Colonic mucosa (tissue), 4 donors: Measurements from ENCODE around the gene LGALS9. TPM values are rescaled to one million over a fixed set of nuclear protein-coding genes. Genes with fewer than 3 reads are reported as not detected.

Experiments
- DNase-seq: peaks from one replicate; pipeline ENCODE4 v3.0.0-alpha.2; 2020
- H3K27ac ChIP-seq: fragments of 200-600 bp; one replicate; pipeline ENCODE4 v1.8.0; 2021
- H3K27me3 ChIP-seq: fragments of 200-600 bp; one replicate; pipeline ENCODE4 v1.8.0; 2021
- H3K36me3 ChIP-seq: fragments of 200-600 bp; one replicate; pipeline ENCODE4 v1.8.0; 2021
- H3K4me1 ChIP-seq: fragments of 200-600 bp; one replicate; pipeline ENCODE4 v1.8.0; 2021; ENCODE audit warnings: mild to moderate bottlenecking
- H3K4me3 ChIP-seq: fragments of 200-600 bp; one replicate; pipeline ENCODE4 v1.8.0; 2021
- H3K9ac ChIP-seq, 2 donors: one replicate each; pipeline ENCODE4 v1.7.0; 2013; ENCODE audit warnings: control low read depth in 2 of 2, low read depth in 2 of 2, low read length in 2 of 2
- H3K9me3 ChIP-seq: fragments of 200-600 bp; one replicate; pipeline ENCODE4 v1.8.0; 2021
- intact Hi-C: fragments of 100-400 bp; cut with DNase I; formaldehyde crosslinking; loops from one replicate; pipeline ENCODE4 v1.14.1; 2022
- total RNA-seq, 2 donors: library from RNA; stranded (reverse); fragmentation: NEBNext Ultra II Directional in 1 of 2; extraction: Animal tissue kit (Norgen Biotek cat#: 25700) in 1 of 2; gene quantifications; one replicate each; pipeline ENCODE4 v1.2.1, GENCODE V29; 2021
- TF ChIP-seq, protein P1 (sequence below): fragments of 200-600 bp; IDR thresholded peaks from one replicate; pipeline ENCODE4 v1.8.0; 2022; ENCODE audit warnings: antibody characterized with exemption, mild to moderate bottlenecking
- donor health status: healthy.
- donor health status: DM: no; HTN: no; CAD: no.
- donor health status: DM: no; HTN: no; CAD: no.

LGALS9 gene
- 100 to 1,000 TPM; 370 to 444 TPM for total RNA-seq

DNA sequence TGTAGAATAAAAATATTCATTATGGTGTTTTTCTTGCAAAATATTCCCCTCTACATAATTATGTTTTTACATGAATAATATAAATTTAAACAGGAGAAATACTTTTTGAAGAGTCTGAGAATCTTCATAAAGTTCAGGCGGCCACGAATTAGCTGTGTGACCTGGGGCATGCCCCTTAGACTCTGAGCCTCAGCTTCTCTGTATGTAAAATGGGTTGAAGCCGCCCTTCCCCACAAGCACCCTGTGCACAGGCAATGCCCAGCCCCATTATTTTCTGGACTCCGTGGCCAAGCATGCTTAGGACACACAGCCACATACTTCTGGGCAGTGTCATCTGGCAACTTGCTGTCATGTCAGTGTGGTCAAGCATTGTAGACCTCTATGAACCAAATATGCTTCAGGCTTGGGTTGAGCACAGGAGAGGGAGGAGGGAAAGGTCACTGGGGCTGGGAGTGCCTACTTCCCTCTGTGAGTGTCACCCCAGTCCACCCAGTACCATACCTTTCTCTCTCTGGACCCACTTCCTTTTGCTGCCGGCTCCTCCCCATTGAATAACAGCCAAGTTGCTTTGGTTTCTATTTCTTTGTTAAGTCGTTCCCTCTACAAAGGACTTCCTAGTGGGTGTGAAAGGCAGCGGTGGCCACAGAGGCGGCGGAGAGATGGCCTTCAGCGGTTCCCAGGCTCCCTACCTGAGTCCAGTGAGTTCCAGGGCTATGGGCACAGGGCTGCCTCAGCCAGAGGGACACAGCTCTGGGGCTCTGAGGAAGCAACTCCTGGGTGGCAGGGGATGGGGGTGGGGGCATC lies at the start of gene LGALS9:
TSS of gene LGALS9 (plus strand) at position 582 of the 804 bp plus-strand sequence. CDS start at position 660, 78 bp downstream.
- H3K9me3 ChIP-seq, result no peaks in the 10 kb centered on the region
- no peaks in the 10 kb centered on the region for H3K36me3 ChIP-seq
- peaks cover 17% of the 10 kb centered on the region for H3K4me1 ChIP-seq
- intact Hi-C loops, result no loop called here
- peak; percentile 83 for DNase-seq
- H3K4me3 ChIP-seq, result peak within 1 kb of the TSS; percentile 45
- TF ChIP-seq, protein P1, sequence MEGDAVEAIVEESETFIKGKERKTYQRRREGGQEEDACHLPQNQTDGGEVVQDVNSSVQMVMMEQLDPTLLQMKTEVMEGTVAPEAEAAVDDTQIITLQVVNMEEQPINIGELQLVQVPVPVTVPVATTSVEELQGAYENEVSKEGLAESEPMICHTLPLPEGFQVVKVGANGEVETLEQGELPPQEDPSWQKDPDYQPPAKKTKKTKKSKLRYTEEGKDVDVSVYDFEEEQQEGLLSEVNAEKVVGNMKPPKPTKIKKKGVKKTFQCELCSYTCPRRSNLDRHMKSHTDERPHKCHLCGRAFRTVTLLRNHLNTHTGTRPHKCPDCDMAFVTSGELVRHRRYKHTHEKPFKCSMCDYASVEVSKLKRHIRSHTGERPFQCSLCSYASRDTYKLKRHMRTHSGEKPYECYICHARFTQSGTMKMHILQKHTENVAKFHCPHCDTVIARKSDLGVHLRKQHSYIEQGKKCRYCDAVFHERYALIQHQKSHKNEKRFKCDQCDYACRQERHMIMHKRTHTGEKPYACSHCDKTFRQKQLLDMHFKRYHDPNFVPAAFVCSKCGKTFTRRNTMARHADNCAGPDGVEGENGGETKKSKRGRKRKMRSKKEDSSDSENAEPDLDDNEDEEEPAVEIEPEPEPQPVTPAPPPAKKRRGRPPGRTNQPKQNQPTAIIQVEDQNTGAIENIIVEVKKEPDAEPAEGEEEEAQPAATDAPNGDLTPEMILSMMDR, result no peak
- no peaks in the 10 kb centered on the region for H3K27me3 ChIP-seq
- peak within 1 kb of the TSS; percentile 65 to 81 for H3K9ac ChIP-seq
- H3K27ac ChIP-seq, result peak within 1 kb of the TSS; percentile 90

DNA sequence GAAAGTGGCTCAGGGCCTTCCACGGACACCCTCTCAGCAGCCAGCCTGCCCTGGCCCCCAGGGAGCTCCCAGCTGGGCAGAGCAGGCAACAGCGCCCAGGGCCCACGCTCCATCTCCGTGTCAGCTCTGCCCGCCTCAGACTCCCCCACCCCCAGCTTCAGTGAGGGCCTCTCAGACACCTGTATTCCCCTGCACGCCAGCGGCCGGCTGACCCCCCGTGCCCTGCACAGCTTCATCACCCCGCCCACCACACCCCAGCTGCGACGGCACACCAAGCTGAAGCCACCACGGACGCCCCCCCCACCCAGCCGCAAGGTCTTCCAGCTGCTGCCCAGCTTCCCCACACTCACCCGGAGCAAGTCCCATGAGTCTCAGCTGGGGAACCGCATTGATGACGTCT lies 48.3 kb upstream of the LGALS9 start:
- intact Hi-C loops, result no loop called here
- no peak for DNase-seq
- no peaks in the 10 kb centered on the region for H3K9me3 ChIP-seq
- H3K9ac ChIP-seq, result no peak overlapping the region
- H3K4me3 ChIP-seq, result no peak overlapping the region
- no peaks in the 10 kb centered on the region for H3K36me3 ChIP-seq
- TF ChIP-seq, protein P1, result no peak
- no peaks in the 10 kb centered on the region for H3K4me1 ChIP-seq
- H3K27me3 ChIP-seq, result no peaks in the 10 kb centered on the region
- no peak overlapping the region for H3K27ac ChIP-seq

DNA sequence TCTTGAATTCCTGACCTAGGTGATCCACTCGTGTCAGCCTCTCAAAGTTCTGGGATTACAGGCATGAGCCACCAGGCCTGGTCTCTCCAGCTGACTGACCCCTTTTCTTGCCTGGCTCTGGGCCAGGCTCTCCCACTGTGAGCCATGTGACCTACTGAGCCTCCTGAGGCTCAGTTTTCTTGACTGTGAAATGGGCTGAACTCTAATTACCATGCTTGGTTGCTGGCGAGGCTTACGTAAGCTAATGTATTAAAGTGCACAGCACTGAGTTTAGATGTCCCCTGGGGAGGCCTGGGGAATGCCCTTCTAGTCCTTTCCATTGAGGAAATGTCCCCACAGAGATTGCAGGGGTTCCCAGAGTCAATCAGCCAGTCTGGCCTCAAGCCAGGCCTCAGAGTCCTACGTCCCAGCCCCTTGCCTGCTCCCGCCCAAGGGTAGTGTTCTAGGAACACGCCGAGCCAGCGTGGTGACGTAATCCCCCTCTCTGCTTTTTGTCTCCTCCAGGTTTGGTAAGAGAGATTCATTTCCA lies 45.8 kb upstream of the LGALS9 start:
- Histone ChIP-seq H3K9ac (no peak overlapping the region), H3K27me3 (no peaks in the 10 kb centered on the region), H3K27ac (no peak overlapping the region), H3K4me1 (no peaks in the 10 kb centered on the region), H3K9me3 (no peaks in the 10 kb centered on the region), H3K4me3 (no peak overlapping the region), H3K36me3 (no peaks in the 10 kb centered on the region)
- TF ChIP-seq, protein P1, result no peak
- DNase-seq, result no peak
- intact Hi-C loops, result no loop called here

DNA sequence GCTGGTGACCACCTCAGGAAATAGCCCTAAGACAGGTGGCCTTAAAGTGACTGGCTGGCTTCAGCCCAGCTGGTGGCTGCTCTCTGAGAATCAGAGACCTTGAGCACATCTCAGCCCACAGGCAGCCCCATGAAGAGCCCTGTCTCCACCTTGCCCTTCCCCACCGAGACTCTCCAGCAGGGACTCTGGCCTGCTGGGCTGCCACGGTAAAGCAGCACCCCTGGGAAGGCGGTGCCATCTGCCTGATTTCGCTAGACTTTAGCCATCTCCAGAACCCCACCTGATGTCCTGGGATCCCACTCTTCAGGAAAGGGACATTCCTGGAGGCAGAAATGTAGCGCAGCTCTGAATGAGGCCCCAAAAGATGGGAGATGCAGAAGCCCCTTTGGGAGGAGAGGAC lies 45.2 kb upstream of the LGALS9 start:
- no peaks in the 10 kb centered on the region for H3K27me3 ChIP-seq
- intact Hi-C loops, result no loop called here
- no peaks in the 10 kb centered on the region for H3K9me3 ChIP-seq
- H3K36me3 ChIP-seq, result no peaks in the 10 kb centered on the region
- TF ChIP-seq, protein P1, result no peak
- H3K27ac ChIP-seq, result no peak overlapping the region
- H3K4me1 ChIP-seq, result no peaks in the 10 kb centered on the region
- H3K9ac ChIP-seq, result no peak overlapping the region
- no peak for DNase-seq
- no peak overlapping the region for H3K4me3 ChIP-seq

DNA sequence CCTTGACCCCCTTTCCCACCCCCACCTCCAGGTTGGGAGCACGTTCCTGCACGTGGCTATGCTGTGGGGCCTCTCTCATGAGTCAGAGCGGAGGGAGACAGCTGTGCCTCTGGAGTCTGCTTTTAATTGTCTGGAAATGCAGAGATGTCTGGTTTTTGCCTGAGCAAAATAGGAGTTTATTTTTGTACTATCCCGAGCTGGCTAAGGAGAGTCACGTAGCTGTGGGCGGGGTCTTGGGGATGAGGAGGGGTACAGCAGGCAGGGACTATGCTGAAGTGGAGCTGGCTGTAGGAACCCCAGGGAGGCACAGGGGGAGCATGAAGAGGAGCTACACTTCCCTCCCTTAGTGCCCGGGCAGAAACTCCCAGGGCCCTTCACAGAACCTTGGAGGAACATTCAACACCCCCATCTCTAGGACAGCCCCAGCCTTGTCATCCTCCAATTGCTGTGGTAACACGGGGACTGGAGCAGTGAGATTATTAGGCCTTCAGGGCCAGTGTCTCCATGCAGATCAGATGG lies 44.7 kb upstream of the LGALS9 start:
- Histone ChIP-seq H3K9ac (no peak overlapping the region), H3K27me3 (no peaks in the 10 kb centered on the region), H3K36me3 (no peaks in the 10 kb centered on the region), H3K4me1 (no peaks in the 10 kb centered on the region), H3K4me3 (no peak overlapping the region), H3K27ac (no peak overlapping the region), H3K9me3 (no peaks in the 10 kb centered on the region)
- intact Hi-C loops, result no loop called here
- no peak for DNase-seq
- TF ChIP-seq, protein P1, result no peak
